Measurements from ENCODE around the gene TBL1X.

- TF ChIP-seq SIN3A (IDR thresholded peaks at IDR 0.05; ENCODE audit: borderline replicate concordance, insufficient read depth, low read length) (no peak), TAF1 (IDR thresholded peaks at IDR 0.05; ENCODE audit: borderline replicate concordance, insufficient read depth, low read length) (no peak), POLR2AphosphoS5 (IDR thresholded peaks at IDR 0.05; ENCODE audit: low read depth, low read length) (no peak), FOXP2 (optimal IDR thresholded peaks at IDR 0.05; ENCODE audit: borderline replicate concordance, extremely low read depth, extremely low read length, insufficient read depth) (no peak)
- TF ChIP-seq, protein P1, sequence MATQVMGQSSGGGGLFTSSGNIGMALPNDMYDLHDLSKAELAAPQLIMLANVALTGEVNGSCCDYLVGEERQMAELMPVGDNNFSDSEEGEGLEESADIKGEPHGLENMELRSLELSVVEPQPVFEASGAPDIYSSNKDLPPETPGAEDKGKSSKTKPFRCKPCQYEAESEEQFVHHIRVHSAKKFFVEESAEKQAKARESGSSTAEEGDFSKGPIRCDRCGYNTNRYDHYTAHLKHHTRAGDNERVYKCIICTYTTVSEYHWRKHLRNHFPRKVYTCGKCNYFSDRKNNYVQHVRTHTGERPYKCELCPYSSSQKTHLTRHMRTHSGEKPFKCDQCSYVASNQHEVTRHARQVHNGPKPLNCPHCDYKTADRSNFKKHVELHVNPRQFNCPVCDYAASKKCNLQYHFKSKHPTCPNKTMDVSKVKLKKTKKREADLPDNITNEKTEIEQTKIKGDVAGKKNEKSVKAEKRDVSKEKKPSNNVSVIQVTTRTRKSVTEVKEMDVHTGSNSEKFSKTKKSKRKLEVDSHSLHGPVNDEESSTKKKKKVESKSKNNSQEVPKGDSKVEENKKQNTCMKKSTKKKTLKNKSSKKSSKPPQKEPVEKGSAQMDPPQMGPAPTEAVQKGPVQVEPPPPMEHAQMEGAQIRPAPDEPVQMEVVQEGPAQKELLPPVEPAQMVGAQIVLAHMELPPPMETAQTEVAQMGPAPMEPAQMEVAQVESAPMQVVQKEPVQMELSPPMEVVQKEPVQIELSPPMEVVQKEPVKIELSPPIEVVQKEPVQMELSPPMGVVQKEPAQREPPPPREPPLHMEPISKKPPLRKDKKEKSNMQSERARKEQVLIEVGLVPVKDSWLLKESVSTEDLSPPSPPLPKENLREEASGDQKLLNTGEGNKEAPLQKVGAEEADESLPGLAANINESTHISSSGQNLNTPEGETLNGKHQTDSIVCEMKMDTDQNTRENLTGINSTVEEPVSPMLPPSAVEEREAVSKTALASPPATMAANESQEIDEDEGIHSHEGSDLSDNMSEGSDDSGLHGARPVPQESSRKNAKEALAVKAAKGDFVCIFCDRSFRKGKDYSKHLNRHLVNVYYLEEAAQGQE (IDR thresholded peaks at IDR 0.05; ENCODE audit: insufficient read depth in 1 of 2, low read depth in 2 of 2, low read length in 2 of 2) = no peak
These were observed 69.8 kb downstream of the TBL1X start for GRCh38 chrX:9534686-9535085.
